Mesothelial cell of epicardium (in vitro differentiated cells): Measurements from ENCODE around the gene MOAP1. TPM values are rescaled to one million over a fixed set of nuclear protein-coding genes. Genes with fewer than 3 reads are reported as not detected.

Experiments used
- DNase-seq, 2 experiments: peaks; one replicate each; pipeline ENCODE4 v3.0.0; 2021; ENCODE audit warnings: low spot score in 2 of 2; ENCODE audit not compliant: unreplicated experiment in 2 of 2
- H3K27ac Mint-ChIP-seq: 2 replicates; pipeline ENCODE4 v1.8.0; 2021; ENCODE audit warnings: mixed read lengths
- H3K27me3 Mint-ChIP-seq: 2 replicates; pipeline ENCODE4 v1.8.0; 2021; ENCODE audit warnings: low read depth, mixed read lengths
- H3K36me3 Mint-ChIP-seq: 2 replicates; pipeline ENCODE4 v1.8.0; 2021; ENCODE audit warnings: mixed read lengths
- H3K4me1 Mint-ChIP-seq: 2 replicates; pipeline ENCODE4 v1.8.0; 2021; ENCODE audit warnings: mixed read lengths
- H3K4me3 Mint-ChIP-seq: 2 replicates; pipeline ENCODE4 v1.8.0; 2021; ENCODE audit warnings: mild to moderate bottlenecking, moderate library complexity, mixed read lengths
- H3K9me3 Mint-ChIP-seq: 2 replicates; pipeline ENCODE4 v1.8.0; 2021; ENCODE audit warnings: mixed read lengths
- total RNA-seq: library from RNA; stranded (reverse); gene quantifications from 3 replicates; pipeline ENCODE4 v1.2.1, GENCODE V29; 2021
- TF ChIP-seq, protein P1 (sequence below): fragments of 200-600 bp; sonication (generic); IDR thresholded peaks from one replicate; pipeline ENCODE4 v1.5.0; 2021; ENCODE audit warnings: antibody characterized with exemption; ENCODE audit not compliant: unreplicated experiment

Gene MOAP1
- total RNA-seq, 1 donor from 2014 or later: 26.6 TPM

DNA sequence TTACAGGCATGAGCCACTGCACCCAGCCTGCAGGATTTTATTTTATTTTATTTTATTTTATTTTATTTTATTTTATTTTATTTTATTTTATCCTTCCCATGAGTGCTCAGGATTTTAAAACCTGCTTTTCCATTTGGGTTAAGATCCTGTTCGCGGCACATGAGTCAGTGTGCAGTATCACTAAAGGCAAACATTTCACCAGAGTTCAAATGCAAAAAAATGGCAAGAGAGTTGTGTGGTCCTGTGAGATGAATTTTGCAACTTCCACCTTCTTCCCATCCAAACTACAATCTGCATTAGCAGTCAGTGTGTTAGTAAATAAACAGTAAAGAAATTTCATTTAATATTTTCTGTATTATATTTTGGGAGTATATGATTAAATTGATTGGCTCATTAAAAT is 29.0 kb downstream of the MOAP1 start:
- DNase-seq: no peak
- H3K4me3 Mint-ChIP-seq: no peak overlapping the region
- TF ChIP-seq, protein P1, sequence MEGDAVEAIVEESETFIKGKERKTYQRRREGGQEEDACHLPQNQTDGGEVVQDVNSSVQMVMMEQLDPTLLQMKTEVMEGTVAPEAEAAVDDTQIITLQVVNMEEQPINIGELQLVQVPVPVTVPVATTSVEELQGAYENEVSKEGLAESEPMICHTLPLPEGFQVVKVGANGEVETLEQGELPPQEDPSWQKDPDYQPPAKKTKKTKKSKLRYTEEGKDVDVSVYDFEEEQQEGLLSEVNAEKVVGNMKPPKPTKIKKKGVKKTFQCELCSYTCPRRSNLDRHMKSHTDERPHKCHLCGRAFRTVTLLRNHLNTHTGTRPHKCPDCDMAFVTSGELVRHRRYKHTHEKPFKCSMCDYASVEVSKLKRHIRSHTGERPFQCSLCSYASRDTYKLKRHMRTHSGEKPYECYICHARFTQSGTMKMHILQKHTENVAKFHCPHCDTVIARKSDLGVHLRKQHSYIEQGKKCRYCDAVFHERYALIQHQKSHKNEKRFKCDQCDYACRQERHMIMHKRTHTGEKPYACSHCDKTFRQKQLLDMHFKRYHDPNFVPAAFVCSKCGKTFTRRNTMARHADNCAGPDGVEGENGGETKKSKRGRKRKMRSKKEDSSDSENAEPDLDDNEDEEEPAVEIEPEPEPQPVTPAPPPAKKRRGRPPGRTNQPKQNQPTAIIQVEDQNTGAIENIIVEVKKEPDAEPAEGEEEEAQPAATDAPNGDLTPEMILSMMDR: no peak
- H3K27ac Mint-ChIP-seq: no peak overlapping the region
- no peaks in the 10 kb centered on the region for H3K27me3 Mint-ChIP-seq
- peaks cover 4% of the 10 kb centered on the region for H3K4me1 Mint-ChIP-seq
- no peaks in the 10 kb centered on the region for H3K36me3 Mint-ChIP-seq
- no peaks in the 10 kb centered on the region for H3K9me3 Mint-ChIP-seq

DNA sequence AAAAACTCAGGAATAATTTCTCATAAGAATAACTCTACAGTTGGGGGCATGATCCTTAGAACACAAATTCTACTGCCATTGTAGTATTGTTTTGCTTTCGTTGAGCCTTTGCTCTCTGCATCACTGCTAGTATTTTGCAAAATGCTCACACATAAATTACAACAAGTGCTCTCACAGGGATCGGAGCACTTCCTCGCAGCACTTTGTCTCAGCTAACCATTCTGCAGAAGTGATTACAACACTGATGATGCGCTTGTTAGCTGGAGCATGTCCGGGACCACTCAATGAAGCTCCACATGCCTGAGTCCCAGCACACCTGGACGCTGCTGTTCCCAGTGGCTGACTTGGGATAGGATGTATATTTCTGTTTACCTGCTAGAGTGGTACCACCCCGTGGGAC is 31.6 kb downstream of the MOAP1 start:
- TF ChIP-seq, protein P1: no peak
- Mint-ChIP-seq H3K27ac (no peak overlapping the region), H3K9me3 (no peaks in the 10 kb centered on the region), H3K4me3 (no peak overlapping the region), H3K27me3 (peaks cover 5% of the 10 kb centered on the region), H3K4me1 (peaks cover 7% of the 10 kb centered on the region), H3K36me3 (no peaks in the 10 kb centered on the region)
- DNase-seq: no peak

DNA sequence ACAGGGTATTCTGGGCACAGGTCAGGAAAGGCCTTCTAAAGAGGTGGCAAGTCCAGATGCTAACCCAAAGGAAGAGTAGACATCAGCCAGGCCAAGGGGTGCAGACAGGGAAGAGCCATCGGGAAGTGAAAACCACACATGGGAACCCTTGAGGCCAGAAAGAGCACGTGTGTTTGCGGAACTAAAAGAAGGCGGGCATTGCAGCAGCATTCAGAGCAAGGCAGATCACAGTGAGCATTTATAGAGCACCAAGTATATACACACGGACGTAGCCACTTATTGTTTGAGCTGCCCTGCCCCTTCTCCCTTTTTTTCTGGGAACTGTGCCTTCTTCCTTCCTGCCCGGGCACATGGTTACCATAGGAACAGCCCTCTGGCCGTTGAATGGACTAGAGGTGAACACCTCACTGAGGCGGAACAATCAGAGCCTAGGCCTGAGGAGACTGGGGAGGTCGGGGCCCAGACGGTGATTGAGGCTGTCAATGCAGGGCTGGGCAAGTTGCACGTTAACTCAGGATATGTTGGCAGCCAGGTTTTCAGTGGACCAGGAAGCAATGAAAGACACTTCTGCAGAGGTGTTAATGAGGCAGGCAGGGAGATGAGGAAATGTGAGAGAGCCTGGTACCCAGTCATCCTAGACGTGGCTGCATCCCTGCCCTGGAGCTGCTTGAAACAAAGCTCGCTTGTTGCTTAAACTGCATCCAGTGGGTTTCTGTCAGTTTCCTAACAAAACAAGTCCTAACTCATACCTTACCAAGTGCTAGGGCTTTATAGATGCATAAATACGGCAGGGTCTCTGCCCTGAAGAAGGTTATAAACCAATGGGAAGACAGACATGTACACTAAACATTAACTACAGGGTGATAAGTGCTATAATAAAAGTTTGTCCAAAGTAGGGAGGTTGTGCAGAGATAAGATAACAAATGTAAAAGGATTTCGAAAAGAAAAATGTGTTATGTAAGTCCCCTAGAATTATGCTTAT is 34.2 kb downstream of the MOAP1 start:
- Mint-ChIP-seq H3K27ac (no peak overlapping the region), H3K4me3 (no peak overlapping the region), H3K27me3 (peaks cover 5% of the 10 kb centered on the region), H3K36me3 (no peaks in the 10 kb centered on the region), H3K4me1 (peaks cover 7% of the 10 kb centered on the region), H3K9me3 (no peaks in the 10 kb centered on the region)
- TF ChIP-seq, protein P1: no peak
- no peak for DNase-seq

DNA sequence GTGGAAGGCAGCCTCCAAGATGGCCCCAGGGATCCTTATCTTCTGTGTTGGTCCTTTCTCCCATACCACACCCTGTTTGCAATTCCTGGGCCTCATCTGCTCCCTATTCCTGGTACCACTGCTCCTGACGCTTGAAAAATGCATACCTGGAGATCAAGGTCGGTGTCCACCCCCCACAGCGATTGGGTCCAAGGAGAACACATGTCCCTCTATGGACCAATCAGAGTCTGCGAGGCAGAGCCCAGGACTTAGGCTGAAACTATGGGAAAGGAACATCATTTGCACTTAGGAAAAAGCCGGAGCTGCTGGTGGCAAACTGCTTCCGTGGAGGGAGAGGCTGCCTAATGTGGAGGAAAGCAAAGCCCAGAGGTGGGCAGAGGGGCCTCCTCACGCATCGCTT is 35.7 kb downstream of the MOAP1 start:
- no peak for DNase-seq
- Mint-ChIP-seq H3K27me3 (peaks cover 5% of the 10 kb centered on the region), H3K27ac (no peak overlapping the region), H3K4me3 (no peak overlapping the region), H3K9me3 (no peaks in the 10 kb centered on the region), H3K4me1 (peaks cover 7% of the 10 kb centered on the region), H3K36me3 (no peaks in the 10 kb centered on the region)
- TF ChIP-seq, protein P1: no peak

DNA sequence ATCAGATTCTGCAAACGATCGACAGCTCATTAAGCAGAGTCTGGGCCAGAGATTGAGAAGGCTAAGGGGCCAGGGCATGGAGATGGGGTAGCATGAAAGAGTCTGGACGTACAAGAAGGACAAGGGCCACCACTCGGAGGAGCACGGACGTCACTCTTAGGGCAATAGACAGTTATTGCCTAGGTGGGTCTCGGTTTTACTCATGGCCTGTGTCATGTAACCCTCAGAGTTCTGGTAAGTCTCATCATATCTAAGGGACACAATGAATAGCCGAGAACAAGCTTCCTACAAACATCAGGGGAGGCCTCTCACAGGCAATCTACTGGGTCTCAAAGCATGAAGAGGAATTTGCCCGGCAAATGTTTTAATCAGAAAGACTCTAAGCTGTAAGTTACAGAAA is 38.6 kb downstream of the MOAP1 start:
- no peak for DNase-seq
- Mint-ChIP-seq H3K36me3 (no peaks in the 10 kb centered on the region), H3K4me1 (peaks cover 7% of the 10 kb centered on the region), H3K27ac (no peak overlapping the region), H3K9me3 (no peaks in the 10 kb centered on the region), H3K4me3 (no peak overlapping the region), H3K27me3 (peaks cover 5% of the 10 kb centered on the region)
- TF ChIP-seq, protein P1: no peak
